Endothelial cell of coronary artery (primary cell): ENCODE measurements around the gene TACC3. TPM values are rescaled to one million over a fixed set of nuclear protein-coding genes. Genes with fewer than 3 reads are reported as not detected.

Experiments used
- total RNA-seq: library from RNA; depleted of rRNA; stranded (reverse); fragments of >200 nt; gene quantifications from 2 replicates; pipeline ENCODE4 v1.2.3, GENCODE V29; 2014

The TACC3 gene
- 11.0 and 23.0 TPM in 2 replicates for total RNA-seq

GRCh38 chr4:1721003-1721665 lies at the start of gene TACC3, which contains the start of gene TMEM129:
TSS of gene TACC3 (plus strand) at chr4:1721521. CDS start at chr4:1723422, 1,901 bp downstream.
TSS of gene TMEM129 (minus strand) at chr4:1721323. CDS start at chr4:1720837, 486 bp downstream.

GRCh38 chr4:1683736-1684505 lies 37.4 kb upstream of the TACC3 start, which contains the start of gene FAM53A:
TSS of gene FAM53A (minus strand) at chr4:1684313. CDS start at chr4:1668741, 15,572 bp downstream.

DNA sequence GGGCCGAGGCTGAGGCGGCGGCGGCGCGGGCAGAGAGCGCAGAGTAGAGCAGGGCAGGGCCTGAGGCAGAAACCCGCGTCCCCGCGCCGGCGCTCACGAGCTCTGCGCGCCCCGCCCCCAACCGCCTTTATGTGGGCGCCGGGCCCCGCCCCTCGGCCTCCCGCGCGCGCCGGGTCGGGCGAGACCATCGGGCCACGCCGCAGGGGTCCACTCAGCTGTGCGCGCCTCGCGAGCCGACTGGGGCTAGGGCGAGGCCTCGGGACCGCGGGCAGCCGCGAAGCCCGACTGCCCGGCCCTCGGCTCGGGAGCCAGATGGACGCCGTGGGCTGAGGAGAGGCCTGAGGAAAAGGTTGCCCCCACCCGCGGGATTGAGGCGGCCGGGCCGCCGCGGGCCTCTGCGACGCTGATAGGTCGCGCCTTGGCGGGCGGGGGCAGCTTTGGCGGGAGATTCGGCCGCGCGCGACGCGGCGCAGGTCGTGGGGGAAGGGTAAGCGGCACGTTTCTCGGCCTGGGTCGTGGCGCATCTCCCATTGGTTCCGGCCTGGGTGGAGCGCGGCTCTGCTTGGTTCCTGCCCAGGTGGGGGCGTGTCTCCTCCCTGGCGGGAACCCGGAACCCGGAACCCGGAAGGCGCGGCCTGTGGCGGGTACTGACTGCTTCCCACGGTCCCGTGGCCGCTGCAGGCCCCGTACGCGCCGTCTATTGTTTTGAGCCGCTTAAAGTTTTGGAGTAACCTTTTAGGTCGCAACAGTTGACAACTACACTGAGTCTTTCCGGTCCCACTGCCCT lies 8.9 kb upstream of the TACC3 start, which contains the start of gene SLBP:
SLBP (minus strand) TSS at position 104 of the 787 bp plus-strand sequence. CDS start 131 bp downstream, outside the sequence.

GRCh38 chr4:1792832-1793495 lies 71.6 kb downstream of the TACC3 start, which contains the start of gene FGFR3:
TSS of gene FGFR3 (plus strand) at chr4:1793293. CDS start at chr4:1793935, 642 bp downstream.

Other genes starting within 250 kb of the TACC3 start
- gene FAM53A, start 37.2 kb upstream of the TACC3 start, total RNA-seq, result 1.3 and 1.4 TPM in 2 replicates
- gene SLBP, start 9.2 kb upstream of the TACC3 start, total RNA-seq, result 50.0 and 56.0 TPM in 2 replicates
- 18.5 and 22.5 TPM in 2 replicates for gene TMEM129, start 198 bp upstream of the TACC3 start, total RNA-seq
- gene FGFR3, start 71.8 kb downstream of the TACC3 start, total RNA-seq, result 0.63 and 1.4 TPM in 2 replicates
- 108 and 137 TPM in 2 replicates for gene LETM1, start 134.6 kb downstream of the TACC3 start, total RNA-seq
- gene NSD2, start 149.9 kb downstream of the TACC3 start, total RNA-seq, result 47.7 and 54.8 TPM in 2 replicates